Prostate gland (tissue), 2 donors: Measurements from ENCODE around the gene FCSK. TPM values are rescaled to one million over a fixed set of nuclear protein-coding genes. Genes with fewer than 3 reads are reported as not detected.

Experiments
- DNase-seq: peaks from one replicate; pipeline ENCODE4 v3.0.0-alpha.2; 2019; ENCODE audit warnings: low spot score
- H3K27ac ChIP-seq, 2 donors: fragments of 200-600 bp; sonication (generic); 2 replicates each; pipeline ENCODE4 v1.5.1; 2017 to 2019
- H3K27me3 ChIP-seq: fragments of 200-600 bp; sonication (generic); replicated peaks from 2 replicates; pipeline ENCODE4 v1.5.1; 2019; ENCODE audit not compliant: insufficient read depth
- H3K36me3 ChIP-seq, 2 donors: fragments of 200-600 bp; sonication (generic); 1 replicate in 1 of 2; 2 replicates in 1 of 2; pipeline versions ENCODE4 v1.5.1 to v1.8.1; 2017 to 2019
- H3K4me1 ChIP-seq: fragments of 200-600 bp; sonication (generic); replicated peaks from 2 replicates; pipeline ENCODE4 v1.5.1; 2019
- H3K4me3 ChIP-seq, 2 donors: fragments of 200-600 bp; sonication (generic); 2 replicates each; pipeline ENCODE4 v1.5.1; 2017 to 2019
- H3K9me3 ChIP-seq: fragments of 200-600 bp; sonication (generic); 2 replicates; pipeline ENCODE4 v1.5.1; 2017
- CTCF ChIP-seq, 4 experiments: fragments of 200-600 bp in 2 of 4; fragments of 450-650 bp in 2 of 4; sonication (generic) in 2 of 4; IDR thresholded peaks; 1 replicate in 3 of 4; 2 replicates in 1 of 4; pipeline ENCODE4 v1.5.1; 2016 to 2019; ENCODE audit warnings: antibody characterized with exemption in 4 of 4, mild to moderate bottlenecking in 2 of 4, moderate library complexity in 2 of 4
- POLR2A ChIP-seq: fragments of 450-650 bp; IDR thresholded peaks from one replicate; pipeline ENCODE4 v1.6.1; 2016; ENCODE audit warnings: antibody characterized with exemption, mild to moderate bottlenecking
- POLR2AphosphoS5 ChIP-seq: sonication (generic); formaldehyde crosslinking; IDR thresholded peaks from one replicate; pipeline ENCODE4 v1.6.1; 2017; ENCODE audit warnings: antibody characterized with exemption
- WGBS: methylation state at CpG from one replicate; pipeline ENCODE4 v1.1.5; 2018; 5-methylcytosine and 5-hydroxymethylcytosine counted together
- intact Hi-C: fragments of 100-400 bp; cut with DNase I; formaldehyde crosslinking; loops from one replicate; pipeline ENCODE4 v1.14.2; 2022
- total RNA-seq, 2 donors: library from RNA; depleted of rRNA; stranded (reverse); fragments of >200 nt; gene quantifications; one replicate each; pipeline ENCODE4 v1.1.0, GENCODE V29; 2016

The FCSK gene
- total RNA-seq, 2 donors from 2014 or later = 23.0 to 33.1 TPM

- H3K27me3 ChIP-seq = no peaks in the 10 kb centered on the region
- H3K27ac ChIP-seq = peak overlapping the region in 1 of 2 donors; percentile 6
- DNase-seq = peak; percentile 44
- peaks cover 3% of the 10 kb centered on the region for H3K4me1 ChIP-seq
- WGBS = 20% methylated on average over 9 of the region's 9 CpGs
- no peaks in the 10 kb centered on the region for H3K36me3 ChIP-seq
- no peaks in the 10 kb centered on the region for H3K9me3 ChIP-seq
- no peak for TF ChIP-seq POLR2A
- TF ChIP-seq POLR2AphosphoS5 = peak; percentile 59
- no peak for TF ChIP-seq CTCF (IDR thresholded peaks at IDR 0.05)
- H3K4me3 ChIP-seq = no peak overlapping the region
- intact Hi-C loops = no loop called here
Observed at GRCh38 chr16:70428178-70428998, 26.0 kb upstream of the FCSK start.

- H3K4me3 ChIP-seq = no peak overlapping the region
- intact Hi-C loops = no loop called here
- no peak for DNase-seq
Observed at GRCh38 chr16:70429888-70430666, 24.3 kb upstream of the FCSK start.

GRCh38 chr16:70430667-70431536 lies 23.5 kb upstream of the FCSK start:
- 48% methylated on average over 11 of the region's 11 CpGs for WGBS
- Histone ChIP-seq H3K4me3 (no peak overlapping the region), H3K9me3 (no peaks in the 10 kb centered on the region), H3K27ac (peak overlapping the region in 1 of 2 donors; percentile 31), H3K4me1 (peaks cover 3% of the 10 kb centered on the region), H3K36me3 (no peaks in the 10 kb centered on the region), H3K27me3 (no peaks in the 10 kb centered on the region)
- no peak for DNase-seq
- intact Hi-C loops = no loop called here
- TF ChIP-seq POLR2A (no peak), CTCF (IDR thresholded peaks at IDR 0.05) (no peak), POLR2AphosphoS5 (no peak)

More at GRCh38 chr16:70429888-70430666, 24.3 kb upstream of the FCSK start:
- peaks cover 3% of the 10 kb centered on the region for H3K4me1 ChIP-seq
- WGBS = 79% methylated on average over 5 of the region's 5 CpGs
- TF ChIP-seq POLR2A (no peak), POLR2AphosphoS5 (no peak), CTCF (IDR thresholded peaks at IDR 0.05) (no peak)
- no peaks in the 10 kb centered on the region for H3K9me3 ChIP-seq
- H3K27me3 ChIP-seq = no peaks in the 10 kb centered on the region
- H3K27ac ChIP-seq = peak overlapping the region in 1 of 2 donors; percentile 31
- H3K36me3 ChIP-seq = no peaks in the 10 kb centered on the region

- TF ChIP-seq POLR2AphosphoS5 (no peak), CTCF (IDR thresholded peaks at IDR 0.05) (no peak), POLR2A (no peak)
- H3K36me3 ChIP-seq = no peaks in the 10 kb centered on the region
- intact Hi-C loops = no loop called here
- no peaks in the 10 kb centered on the region for H3K27me3 ChIP-seq
- WGBS = 46% methylated on average over 3 of the region's 3 CpGs
- peaks cover 3% of the 10 kb centered on the region for H3K4me1 ChIP-seq
- DNase-seq = no peak
- no peaks in the 10 kb centered on the region for H3K9me3 ChIP-seq
- no peak overlapping the region for H3K4me3 ChIP-seq
- no peak overlapping the region for H3K27ac ChIP-seq
Observed at GRCh38 chr16:70432356-70432722, 22.1 kb upstream of the FCSK start.
